GM21390 (cell line): ENCODE measurements around the gene PHEX.

Source experiments
- ATAC-seq: cut with Tn5 transposase; IDR thresholded peaks from one replicate; pipeline ENCODE4 v1.9.1; 2021; ENCODE audit not compliant: unreplicated experiment

Gene PHEX

DNA sequence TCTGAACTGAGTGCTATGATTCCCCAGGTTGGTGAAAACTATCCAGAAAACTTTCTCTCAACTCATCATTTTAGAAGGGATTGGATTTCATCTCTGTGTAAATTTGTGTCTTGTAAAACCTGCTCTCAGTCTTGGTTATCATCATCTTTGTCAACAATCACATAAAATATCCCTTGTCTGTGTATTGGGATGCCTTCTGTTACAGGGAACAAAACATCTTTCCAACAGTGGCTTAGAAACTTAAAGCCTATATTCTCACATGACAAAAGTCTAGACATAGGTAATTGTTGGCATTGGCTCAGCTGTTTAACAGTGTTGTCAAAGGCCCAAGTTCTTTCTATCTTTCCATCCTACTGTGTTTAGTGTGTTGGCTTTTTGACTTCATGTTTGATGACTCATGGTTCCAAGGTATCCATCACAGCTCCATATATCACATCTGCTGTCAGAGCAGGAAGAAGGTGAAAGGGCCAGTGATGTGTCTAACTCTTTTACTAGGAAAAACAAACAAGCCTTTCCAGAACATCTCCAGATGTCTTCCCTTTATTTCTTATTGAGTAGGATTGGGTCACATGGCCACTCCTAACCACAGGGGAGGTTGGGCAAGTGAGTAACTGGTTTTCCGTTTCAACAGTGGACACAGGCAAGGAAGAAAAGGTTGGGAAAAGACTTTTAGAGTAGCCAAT lies 65.0 kb downstream of the PHEX start:
- no peak for ATAC-seq

DNA sequence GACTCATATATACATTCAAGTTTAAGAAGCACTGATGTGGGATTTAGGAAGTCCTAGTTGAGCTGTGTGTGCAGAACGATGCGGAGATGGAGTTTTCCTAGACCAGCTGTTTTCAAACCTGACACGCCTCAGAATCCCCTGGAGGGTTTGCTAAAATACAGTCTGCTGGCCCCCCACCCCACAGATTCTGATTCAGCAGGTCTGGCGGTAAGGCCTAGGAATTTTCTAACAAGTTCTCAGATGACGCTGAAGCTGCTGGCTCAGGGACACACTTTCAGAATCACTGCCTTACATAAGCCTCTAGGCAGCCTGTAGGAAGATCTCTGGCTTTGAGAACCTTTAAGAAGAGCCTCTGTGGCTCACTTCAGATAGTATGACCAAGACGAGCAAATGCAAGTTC lies 73.1 kb downstream of the PHEX start:
- ATAC-seq = no peak

GRCh38 chrX:22105971-22106370 lies 73.8 kb downstream of the PHEX start:
- no peak for ATAC-seq

GRCh38 chrX:22109442-22109841 lies 77.3 kb downstream of the PHEX start:
- no peak for ATAC-seq

GRCh38 chrX:22110729-22111494 lies 78.8 kb downstream of the PHEX start:
- no peak for ATAC-seq

GRCh38 chrX:22116605-22117546 lies 84.8 kb downstream of the PHEX start:
- ATAC-seq = no peak

DNA sequence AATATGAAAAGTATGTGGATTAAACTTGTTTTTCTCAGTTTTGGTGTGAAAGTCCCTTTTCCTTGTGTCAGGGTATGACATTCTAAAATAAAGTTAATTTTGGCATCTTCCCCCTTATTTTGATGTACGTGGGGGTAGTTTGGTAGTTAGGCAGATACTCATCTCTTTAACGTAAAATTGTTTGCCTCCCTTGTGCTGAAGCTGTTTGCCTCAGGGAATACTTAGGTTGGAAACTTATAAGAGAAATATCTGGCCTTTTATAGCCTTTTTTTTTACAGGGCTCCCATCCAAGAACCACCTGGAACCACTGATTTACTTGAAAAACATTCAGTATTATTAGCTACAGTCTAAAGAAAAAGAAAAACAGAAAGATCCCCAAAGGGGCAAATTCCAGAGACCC lies 85.5 kb downstream of the PHEX start:
- no peak for ATAC-seq

GRCh38 chrX:22118161-22118830 lies 86.2 kb downstream of the PHEX start:
- no peak for ATAC-seq

DNA sequence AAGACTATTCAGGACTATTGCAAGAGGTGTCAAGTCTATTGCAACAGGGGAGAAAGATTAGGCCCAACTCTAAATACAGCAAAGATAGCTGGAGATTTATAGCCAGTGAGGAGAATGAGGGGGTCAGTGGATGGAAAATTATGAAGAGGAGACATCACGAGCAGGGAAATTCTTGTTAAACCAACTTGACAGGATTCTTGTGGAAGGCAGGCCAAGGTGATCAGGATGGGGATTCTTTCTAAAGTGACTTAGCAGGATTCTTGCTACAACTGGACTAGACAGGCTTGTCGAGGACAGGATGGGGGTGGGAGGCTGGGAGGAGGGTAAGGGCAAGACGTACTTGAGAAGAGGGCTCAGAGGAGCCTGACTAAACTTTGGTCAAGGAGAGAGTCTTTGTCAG lies 89.0 kb downstream of the PHEX start:
- no peak for ATAC-seq

GRCh38 chrX:22122510-22122909 lies 90.4 kb downstream of the PHEX start:
- ATAC-seq = no peak

DNA sequence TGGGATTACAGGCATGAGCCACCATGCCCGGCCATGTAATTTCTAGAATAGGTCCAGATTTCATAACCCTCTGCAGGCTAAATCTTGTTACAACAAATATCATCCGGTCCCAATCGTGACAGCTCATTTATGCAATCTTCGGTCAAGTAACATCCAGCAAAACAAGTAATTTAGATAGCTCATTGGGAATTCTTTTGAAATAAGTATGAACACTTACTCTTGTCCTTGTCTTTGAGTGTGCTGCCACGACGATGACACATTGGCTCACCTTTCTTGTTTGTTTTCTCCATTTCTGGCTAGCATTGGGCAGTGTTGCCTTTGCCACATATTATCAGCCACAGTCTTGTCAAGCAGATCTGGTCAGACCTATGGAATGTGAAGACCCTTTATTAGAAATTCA lies 92.0 kb downstream of the PHEX start:
- ATAC-seq = no peak

GRCh38 chrX:22125481-22125880 lies 93.4 kb downstream of the PHEX start:
- ATAC-seq = no peak

DNA sequence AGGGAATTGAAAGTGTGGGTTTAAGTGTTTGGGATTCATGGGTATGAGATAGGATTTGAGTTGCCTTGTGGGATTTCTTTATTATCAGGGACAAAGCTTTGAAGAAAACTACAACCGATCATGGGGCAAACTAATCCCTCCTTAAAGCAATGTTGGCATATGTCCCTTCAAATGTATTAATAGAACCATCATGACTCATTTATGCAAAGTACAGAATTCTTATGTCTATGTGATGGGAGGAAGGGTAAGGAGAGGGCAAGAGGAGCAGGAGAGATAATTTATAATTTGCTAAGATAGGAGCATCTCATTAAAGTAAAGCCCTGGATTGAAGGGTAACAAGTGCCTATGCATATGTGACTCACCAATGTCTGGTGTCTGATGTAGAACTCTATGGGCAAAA lies 94.2 kb downstream of the PHEX start:
- ATAC-seq = no peak

GRCh38 chrX:22128961-22129360 lies 96.8 kb downstream of the PHEX start:
- no peak for ATAC-seq

GRCh38 chrX:22134681-22135080 lies 102.6 kb downstream of the PHEX start:
- ATAC-seq = no peak

GRCh38 chrX:22135171-22135711 lies 103.1 kb downstream of the PHEX start:
- no peak for ATAC-seq

DNA sequence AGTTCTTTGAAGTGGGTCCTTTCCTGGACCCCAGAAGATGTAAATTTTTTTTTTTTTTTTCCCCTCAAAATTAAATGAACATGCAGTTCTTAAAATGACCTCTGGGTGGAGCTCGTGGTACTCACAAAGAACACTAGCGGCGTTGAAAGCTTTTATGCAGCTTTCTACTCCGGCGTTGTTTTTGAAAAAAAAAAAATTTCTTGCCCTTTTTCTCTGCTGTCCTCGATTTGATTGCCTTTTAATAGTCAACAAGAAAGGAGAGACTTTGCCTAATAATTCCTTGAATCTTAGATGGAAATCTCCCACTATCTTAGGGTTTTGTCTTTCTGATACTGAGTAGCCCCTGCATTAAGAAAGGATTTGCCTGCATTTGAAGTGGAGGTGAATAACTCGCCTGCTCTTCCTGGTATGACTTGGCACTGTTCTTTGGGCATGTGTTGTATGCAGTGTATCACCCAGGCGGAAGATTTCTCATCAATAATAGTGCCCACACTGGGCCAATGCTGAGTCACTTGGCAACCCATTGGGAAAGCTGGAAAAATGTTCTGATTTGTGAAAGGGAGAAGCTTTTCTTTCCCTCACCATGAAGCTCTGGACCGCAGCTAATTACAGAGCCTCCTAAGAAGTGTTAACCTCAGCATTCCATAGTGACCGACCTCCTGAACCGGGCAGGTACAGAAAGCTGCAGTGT lies 104.0 kb downstream of the PHEX start:
- no peak for ATAC-seq

DNA sequence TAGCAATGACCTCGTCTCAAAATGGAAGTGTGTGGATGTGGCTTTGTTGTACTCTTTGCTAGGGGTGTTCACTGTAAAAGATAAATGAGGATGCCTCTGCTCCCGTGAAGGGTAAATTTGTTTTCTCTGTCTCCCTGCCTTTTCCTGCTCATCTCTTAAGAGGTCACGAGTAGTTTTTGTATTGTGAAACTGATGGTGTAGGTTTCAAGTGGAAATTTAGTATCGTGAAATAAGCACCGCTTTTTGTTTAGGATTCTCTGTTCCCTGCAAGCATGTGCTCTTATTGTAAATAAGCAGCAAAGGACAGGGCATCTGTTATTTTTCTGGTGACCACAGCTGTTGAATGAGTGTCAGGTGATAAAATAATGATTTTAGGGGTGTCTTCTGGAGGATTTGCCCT lies 104.6 kb downstream of the PHEX start:
- ATAC-seq = no peak

GRCh38 chrX:22139822-22140221 lies 107.7 kb downstream of the PHEX start:
- no peak for ATAC-seq

DNA sequence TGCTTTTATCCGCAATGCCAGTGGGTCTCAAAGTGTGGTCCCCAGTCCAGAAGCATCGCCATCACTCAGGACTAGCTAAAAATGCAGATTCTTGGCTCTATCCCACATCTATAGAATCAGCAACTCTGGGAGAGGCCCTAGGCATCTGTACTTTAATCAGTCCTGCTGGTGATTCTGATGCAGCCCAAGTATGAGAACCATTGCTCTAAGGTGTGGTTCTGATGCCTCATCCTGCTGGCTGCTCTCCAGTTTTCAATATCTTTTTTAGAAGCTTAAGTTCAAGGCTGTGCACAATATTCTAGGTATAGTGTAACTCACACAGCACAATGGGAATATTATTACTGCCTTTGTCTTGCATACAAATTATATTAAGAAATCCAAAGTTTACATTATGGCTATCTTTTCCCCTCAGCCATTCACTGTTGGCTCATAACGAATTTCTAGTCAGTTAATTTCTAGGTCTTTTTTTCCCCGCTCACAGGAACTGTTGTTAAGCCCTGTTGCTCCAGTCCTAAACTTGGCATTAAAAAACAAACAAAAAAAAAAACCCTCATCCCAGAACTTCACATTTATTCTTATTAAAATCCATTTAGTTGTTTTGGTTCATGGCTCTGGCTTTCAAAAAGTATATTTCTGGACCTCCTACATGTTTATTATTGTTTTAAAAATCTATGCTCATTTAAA lies 109.1 kb downstream of the PHEX start:
- no peak for ATAC-seq
